Astrocyte (in vitro differentiated cells and primary cell): ENCODE measurements around the gene ADCYAP1R1. TPM values are rescaled to one million over a fixed set of nuclear protein-coding genes. Genes with fewer than 3 reads are reported as not detected.

Experiments used
- DNase-seq: peaks from one replicate; pipeline ENCODE4 v3.0.0-alpha.2; 2010; ENCODE audit warnings: low read depth
- FAIRE-seq: peaks from 2 replicates; lab custom pipeline; 2011; peaks lifted over from hg19 to GRCh38; lab: Jason Lieb, UNC
- H2AFZ ChIP-seq: 2 replicates; pipeline ENCODE4 v1.6.0; 2012; ENCODE audit warnings: low read depth, low read length, inconsistent platforms
- H3K27ac ChIP-seq: 2 replicates; pipeline ENCODE4 v1.5.1; 2011; ENCODE audit warnings: low read depth, low read length, inconsistent platforms
- H3K27me3 ChIP-seq: 2 replicates; pipeline ENCODE4 v1.6.0; 2011; ENCODE audit warnings: low read length, inconsistent platforms; ENCODE audit not compliant: insufficient read depth
- H3K36me3 ChIP-seq: 2 replicates; pipeline ENCODE4 v1.5.1; 2011; ENCODE audit warnings: low read length, inconsistent platforms; ENCODE audit not compliant: insufficient read depth
- H3K4me1 ChIP-seq: 2 replicates; pipeline ENCODE4 v1.5.1; 2011; ENCODE audit warnings: low read length, inconsistent platforms; ENCODE audit not compliant: insufficient read depth
- H3K4me2 ChIP-seq: 2 replicates; pipeline ENCODE4 v1.6.0; 2012; ENCODE audit warnings: low read length, inconsistent platforms
- H3K4me3 ChIP-seq: 2 replicates; pipeline ENCODE4 v1.5.1; 2011; ENCODE audit warnings: low read depth, mild to moderate bottlenecking, low read length, inconsistent platforms; ENCODE audit not compliant: insufficient read depth
- H3K79me2 ChIP-seq: 2 replicates; pipeline ENCODE4 v1.6.0; 2012; ENCODE audit warnings: mild to moderate bottlenecking, low read length, inconsistent platforms; ENCODE audit not compliant: insufficient read depth
- H3K9ac ChIP-seq: 2 replicates; pipeline ENCODE4 v1.6.0; 2012; ENCODE audit warnings: mild to moderate bottlenecking, low read length, inconsistent platforms
- H3K9me3 ChIP-seq: 2 replicates; pipeline ENCODE4 v1.5.1; 2012; ENCODE audit warnings: low read depth, mild to moderate bottlenecking, low read length, inconsistent platforms; ENCODE audit not compliant: insufficient read depth
- H4K20me1 ChIP-seq: 2 replicates; pipeline ENCODE4 v1.6.0; 2012; ENCODE audit warnings: low read length, inconsistent platforms; ENCODE audit not compliant: insufficient read depth
- H3K27ac Mint-ChIP-seq: one replicate; pipeline ENCODE4 v1.8.0; 2021; ENCODE audit warnings: mild to moderate bottlenecking, mixed read lengths; ENCODE audit not compliant: unreplicated experiment
- H3K27me3 Mint-ChIP-seq: one replicate; pipeline ENCODE4 v1.8.0; 2021; ENCODE audit warnings: low read depth, mixed read lengths; ENCODE audit not compliant: unreplicated experiment
- H3K36me3 Mint-ChIP-seq: one replicate; pipeline ENCODE4 v1.8.0; 2021; ENCODE audit warnings: low read depth, mixed read lengths; ENCODE audit not compliant: unreplicated experiment
- H3K4me1 Mint-ChIP-seq: one replicate; pipeline ENCODE4 v1.8.0; 2021; ENCODE audit warnings: low read depth, mixed read lengths; ENCODE audit not compliant: unreplicated experiment
- H3K4me3 Mint-ChIP-seq: one replicate; pipeline ENCODE4 v1.8.0; 2021; ENCODE audit warnings: mild to moderate bottlenecking, moderate library complexity, mixed read lengths; ENCODE audit not compliant: unreplicated experiment
- H3K9me3 Mint-ChIP-seq: one replicate; pipeline ENCODE4 v1.8.0; 2021; ENCODE audit warnings: mild to moderate bottlenecking, mixed read lengths; ENCODE audit not compliant: unreplicated experiment
- CTCF ChIP-seq: IDR thresholded peaks from 2 replicates; pipeline ENCODE4 v1.5.1; 2011; ENCODE audit warnings: low read depth, mild to moderate bottlenecking, inconsistent platforms, low read length, moderate library complexity; ENCODE audit not compliant: insufficient read depth
- EZH2 ChIP-seq: IDR thresholded peaks from 2 replicates; pipeline ENCODE4 v1.6.1; 2012; ENCODE audit warnings: mild to moderate bottlenecking, low read length, inconsistent platforms; ENCODE audit not compliant: insufficient read depth
- total RNA-seq: library from RNA; stranded (reverse); gene quantifications from 2 replicates; pipeline ENCODE4 v1.2.1, GENCODE V29; 2021

Gene ADCYAP1R1
- total RNA-seq, 1 donor from 2014 or later = 0.05 TPM

GRCh38 chr7:31099451-31100444 is 47.6 kb downstream of the ADCYAP1R1 start:
- no peak overlapping the region for H3K27ac Mint-ChIP-seq
- peak overlapping the region; percentile 32 for H3K4me2 ChIP-seq
- H3K9me3 Mint-ChIP-seq = no peaks in the 10 kb centered on the region
- H3K36me3 Mint-ChIP-seq = no peaks in the 10 kb centered on the region
- H3K4me3 Mint-ChIP-seq = no peak overlapping the region
- no peak overlapping the region for H3K27ac ChIP-seq
- peaks cover 10% of the 10 kb centered on the region for H3K27me3 ChIP-seq
- no peak overlapping the region for H2AFZ ChIP-seq
- H3K79me2 ChIP-seq = no peaks in the 10 kb centered on the region
- TF ChIP-seq EZH2 (no peak), CTCF (no peak)
- no peaks in the 10 kb centered on the region for H4K20me1 ChIP-seq
- FAIRE-seq (no peak), DNase-seq (no peak)
- H3K9me3 ChIP-seq = no peaks in the 10 kb centered on the region
- peaks cover 28% of the 10 kb centered on the region for H3K27me3 Mint-ChIP-seq
- no peaks in the 10 kb centered on the region for H3K36me3 ChIP-seq
- peaks cover 6% of the 10 kb centered on the region for H3K4me1 Mint-ChIP-seq
- peaks cover 5% of the 10 kb centered on the region for H3K4me1 ChIP-seq
- no peak overlapping the region for H3K9ac ChIP-seq
- no peak overlapping the region for H3K4me3 ChIP-seq

GRCh38 chr7:31100445-31100844 is 48.3 kb downstream of the ADCYAP1R1 start:
- peaks cover 25% of the 10 kb centered on the region for H3K27me3 Mint-ChIP-seq
- Histone ChIP-seq H3K27me3 (peaks cover 10% of the 10 kb centered on the region), H3K4me3 (no peak overlapping the region), H4K20me1 (no peaks in the 10 kb centered on the region), H3K27ac (no peak overlapping the region), H3K79me2 (no peaks in the 10 kb centered on the region), H3K9me3 (no peaks in the 10 kb centered on the region), H3K36me3 (no peaks in the 10 kb centered on the region), H3K4me1 (peaks cover 5% of the 10 kb centered on the region), H3K9ac (no peak overlapping the region), H2AFZ (no peak overlapping the region), H3K4me2 (peak overlapping the region; percentile 32)
- H3K36me3 Mint-ChIP-seq = no peaks in the 10 kb centered on the region
- no peak for FAIRE-seq
- H3K4me1 Mint-ChIP-seq = peaks cover 6% of the 10 kb centered on the region
- DNase-seq = peak; percentile 37
- no peaks in the 10 kb centered on the region for H3K9me3 Mint-ChIP-seq
- no peak for TF ChIP-seq CTCF
- TF ChIP-seq EZH2 = no peak
- no peak overlapping the region for H3K4me3 Mint-ChIP-seq
- H3K27ac Mint-ChIP-seq = peak overlapping the region; percentile 15

DNA sequence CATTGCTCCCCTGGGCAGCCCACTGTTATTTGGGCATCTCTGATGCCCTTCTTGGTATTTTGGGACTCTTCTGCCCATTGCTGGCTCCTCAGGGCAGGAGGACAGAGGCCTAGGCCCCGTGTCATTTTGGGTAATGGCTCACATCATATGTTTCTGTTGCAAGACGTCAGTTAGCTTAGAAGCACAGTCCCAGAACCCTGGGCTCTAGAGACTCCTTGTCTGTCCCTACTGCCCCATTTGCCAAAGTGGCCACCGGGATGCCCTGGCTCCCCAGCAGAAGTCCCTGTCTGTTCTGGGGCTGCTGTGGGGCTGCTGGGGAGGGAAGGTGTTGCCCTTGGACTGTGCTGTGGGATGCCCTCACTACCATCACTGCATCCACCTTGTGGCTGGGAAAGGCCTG is 48.8 kb downstream of the ADCYAP1R1 start:
- no peak overlapping the region for H3K27ac ChIP-seq
- FAIRE-seq (no peak), DNase-seq (no peak)
- no peaks in the 10 kb centered on the region for H3K36me3 Mint-ChIP-seq
- no peak overlapping the region for H3K27ac Mint-ChIP-seq
- no peak overlapping the region for H3K4me3 Mint-ChIP-seq
- peak overlapping the region; percentile 32 for H3K4me2 ChIP-seq
- H3K4me3 ChIP-seq = no peak overlapping the region
- H3K4me1 Mint-ChIP-seq = peaks cover 6% of the 10 kb centered on the region
- no peaks in the 10 kb centered on the region for H4K20me1 ChIP-seq
- no peak overlapping the region for H2AFZ ChIP-seq
- H3K9ac ChIP-seq = no peak overlapping the region
- TF ChIP-seq CTCF = no peak
- no peak for TF ChIP-seq EZH2
- no peaks in the 10 kb centered on the region for H3K36me3 ChIP-seq
- peaks cover 22% of the 10 kb centered on the region for H3K27me3 Mint-ChIP-seq
- H3K79me2 ChIP-seq = no peaks in the 10 kb centered on the region
- H3K27me3 ChIP-seq = peaks cover 10% of the 10 kb centered on the region
- no peaks in the 10 kb centered on the region for H3K9me3 Mint-ChIP-seq
- no peaks in the 10 kb centered on the region for H3K9me3 ChIP-seq
- peaks cover 5% of the 10 kb centered on the region for H3K4me1 ChIP-seq
